GM12865 (cell line): Measurements from ENCODE around the gene PPEF1.
"Not testable (repeated sequence)": the region's sequence is repeated elsewhere in the genome, so short reads cannot be mapped to it uniquely, and the experiment has no call there.

Source experiments
- DNase-seq: peaks from one replicate; pipeline ENCODE4 v3.0.0; 2010; ENCODE audit warnings: low read depth
- H3K4me3 ChIP-seq: 2 replicates; pipeline ENCODE4 v1.5.1; 2011; ENCODE audit warnings: mild to moderate bottlenecking, low read depth, low read length, control low read depth
- TF ChIP-seq, protein P1 (sequence below): IDR thresholded peaks from 2 replicates; pipeline ENCODE4 v1.5.1; 2011; ENCODE audit warnings: low read length, control low read depth, low read depth, inconsistent platforms; ENCODE audit not compliant: insufficient read depth; ENCODE audit errors: missing control alignments

PPEF1 gene

DNA sequence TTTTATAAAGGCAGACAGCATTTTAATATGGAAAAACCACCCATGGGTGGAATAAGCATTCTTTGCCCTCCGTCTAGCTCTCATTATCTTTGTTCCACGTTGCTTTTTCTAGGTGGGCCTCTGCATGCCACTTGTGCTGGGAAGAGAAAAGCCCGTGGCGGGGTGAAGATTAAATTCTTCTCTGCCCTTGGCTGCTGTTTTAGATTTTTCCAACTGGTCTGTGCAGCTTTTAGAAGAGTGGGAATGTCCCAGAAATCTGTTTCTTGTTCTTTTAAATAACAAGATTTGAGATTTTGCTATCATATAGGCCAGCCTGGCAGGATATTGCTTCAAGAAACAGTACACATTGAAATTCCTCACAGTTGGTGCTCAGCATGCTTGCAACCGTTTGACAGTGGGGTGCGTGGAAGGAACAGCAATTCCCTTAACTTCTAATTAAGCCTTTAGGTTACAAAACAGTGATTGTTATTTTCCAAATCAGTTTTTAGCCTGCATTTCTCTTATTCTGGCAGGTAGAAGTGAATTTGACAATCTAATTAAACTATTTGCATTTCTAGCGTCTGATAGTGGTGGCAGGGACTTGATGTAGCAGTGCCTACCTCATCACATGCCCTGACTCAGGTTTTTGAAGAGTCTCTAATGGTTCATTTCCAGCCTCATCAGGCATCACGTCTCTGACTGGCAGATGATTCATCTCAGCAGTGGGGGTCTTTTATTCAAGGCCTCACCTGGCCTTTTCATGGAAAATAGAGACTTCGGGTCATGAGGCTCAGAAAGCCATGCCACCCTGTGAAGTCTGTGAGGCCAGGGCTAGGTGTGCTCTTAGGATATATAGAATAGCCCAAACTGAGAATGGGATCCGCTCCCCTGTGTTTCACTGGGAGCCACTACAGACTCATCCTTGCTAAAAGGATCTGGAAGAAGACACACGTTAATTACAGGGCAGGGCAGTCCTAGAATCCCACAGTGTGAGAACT lies 50.8 kb downstream of the PPEF1 start:
- TF ChIP-seq, protein P1, sequence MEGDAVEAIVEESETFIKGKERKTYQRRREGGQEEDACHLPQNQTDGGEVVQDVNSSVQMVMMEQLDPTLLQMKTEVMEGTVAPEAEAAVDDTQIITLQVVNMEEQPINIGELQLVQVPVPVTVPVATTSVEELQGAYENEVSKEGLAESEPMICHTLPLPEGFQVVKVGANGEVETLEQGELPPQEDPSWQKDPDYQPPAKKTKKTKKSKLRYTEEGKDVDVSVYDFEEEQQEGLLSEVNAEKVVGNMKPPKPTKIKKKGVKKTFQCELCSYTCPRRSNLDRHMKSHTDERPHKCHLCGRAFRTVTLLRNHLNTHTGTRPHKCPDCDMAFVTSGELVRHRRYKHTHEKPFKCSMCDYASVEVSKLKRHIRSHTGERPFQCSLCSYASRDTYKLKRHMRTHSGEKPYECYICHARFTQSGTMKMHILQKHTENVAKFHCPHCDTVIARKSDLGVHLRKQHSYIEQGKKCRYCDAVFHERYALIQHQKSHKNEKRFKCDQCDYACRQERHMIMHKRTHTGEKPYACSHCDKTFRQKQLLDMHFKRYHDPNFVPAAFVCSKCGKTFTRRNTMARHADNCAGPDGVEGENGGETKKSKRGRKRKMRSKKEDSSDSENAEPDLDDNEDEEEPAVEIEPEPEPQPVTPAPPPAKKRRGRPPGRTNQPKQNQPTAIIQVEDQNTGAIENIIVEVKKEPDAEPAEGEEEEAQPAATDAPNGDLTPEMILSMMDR, result no peak
- DNase-seq, result no peak
- H3K4me3 ChIP-seq, result no peak overlapping the region

DNA sequence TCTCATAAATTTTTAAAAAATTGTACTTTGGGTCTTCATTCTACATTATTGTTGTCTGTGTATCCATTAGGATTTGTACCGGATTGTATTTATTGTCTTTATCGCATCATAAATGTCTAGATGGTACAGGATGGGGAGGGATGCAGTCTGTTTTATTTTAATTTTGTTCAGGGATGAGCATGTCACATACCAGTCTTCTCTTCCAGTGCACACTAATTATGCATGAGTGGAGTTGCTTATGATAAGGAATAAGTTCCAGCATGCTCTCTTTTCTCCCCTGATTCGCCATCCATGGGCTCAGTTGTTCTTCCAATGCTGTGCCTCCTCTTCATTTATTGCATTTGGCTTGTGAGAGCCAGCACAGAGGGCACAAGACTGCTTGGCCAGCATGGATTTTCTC lies 54.3 kb downstream of the PPEF1 start:
- no peak for DNase-seq
- H3K4me3 ChIP-seq, result no peak overlapping the region
- TF ChIP-seq, protein P1, result no peak

DNA sequence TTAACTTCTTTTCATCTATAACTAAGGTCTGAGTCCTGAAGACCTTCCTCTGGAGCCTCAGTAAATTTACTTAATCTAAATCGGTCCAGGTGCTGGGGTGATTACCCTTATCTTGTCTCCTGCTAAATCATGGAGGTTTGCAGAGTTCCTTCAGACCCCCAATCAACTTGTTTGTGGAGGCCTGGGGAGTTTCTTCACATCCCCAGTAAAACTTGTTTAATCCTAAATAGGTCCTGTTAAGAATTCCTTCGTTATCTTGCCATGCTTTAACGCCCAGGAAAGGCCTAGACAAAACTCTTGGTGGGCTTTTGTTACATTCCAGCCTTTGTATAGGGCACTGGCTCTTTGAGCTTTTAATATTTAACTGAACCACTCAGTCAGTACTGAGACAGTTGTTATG lies 55.7 kb downstream of the PPEF1 start:
- not testable (repeated sequence) for H3K4me3 ChIP-seq, DNase-seq

DNA sequence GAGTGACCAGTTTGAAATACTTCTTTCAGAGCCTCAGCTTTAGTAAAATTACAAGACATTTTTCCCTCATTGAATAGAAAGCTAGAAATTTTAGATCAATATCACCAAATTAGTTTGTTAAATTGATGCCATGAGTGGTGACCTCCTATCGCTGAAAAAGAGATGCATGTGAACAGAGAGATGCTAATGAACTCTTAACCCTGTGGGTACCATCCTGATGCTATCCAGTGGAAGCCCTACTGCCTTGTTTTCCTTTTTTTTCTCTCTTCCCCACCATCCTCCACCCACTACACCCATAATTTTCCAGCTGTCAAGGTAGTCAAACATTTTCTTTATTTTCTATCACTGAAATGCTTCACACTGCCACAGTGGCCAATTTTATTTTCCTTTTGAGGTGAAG lies 61.9 kb downstream of the PPEF1 start:
- no peak overlapping the region for H3K4me3 ChIP-seq
- DNase-seq, result no peak
- TF ChIP-seq, protein P1, result no peak

DNA sequence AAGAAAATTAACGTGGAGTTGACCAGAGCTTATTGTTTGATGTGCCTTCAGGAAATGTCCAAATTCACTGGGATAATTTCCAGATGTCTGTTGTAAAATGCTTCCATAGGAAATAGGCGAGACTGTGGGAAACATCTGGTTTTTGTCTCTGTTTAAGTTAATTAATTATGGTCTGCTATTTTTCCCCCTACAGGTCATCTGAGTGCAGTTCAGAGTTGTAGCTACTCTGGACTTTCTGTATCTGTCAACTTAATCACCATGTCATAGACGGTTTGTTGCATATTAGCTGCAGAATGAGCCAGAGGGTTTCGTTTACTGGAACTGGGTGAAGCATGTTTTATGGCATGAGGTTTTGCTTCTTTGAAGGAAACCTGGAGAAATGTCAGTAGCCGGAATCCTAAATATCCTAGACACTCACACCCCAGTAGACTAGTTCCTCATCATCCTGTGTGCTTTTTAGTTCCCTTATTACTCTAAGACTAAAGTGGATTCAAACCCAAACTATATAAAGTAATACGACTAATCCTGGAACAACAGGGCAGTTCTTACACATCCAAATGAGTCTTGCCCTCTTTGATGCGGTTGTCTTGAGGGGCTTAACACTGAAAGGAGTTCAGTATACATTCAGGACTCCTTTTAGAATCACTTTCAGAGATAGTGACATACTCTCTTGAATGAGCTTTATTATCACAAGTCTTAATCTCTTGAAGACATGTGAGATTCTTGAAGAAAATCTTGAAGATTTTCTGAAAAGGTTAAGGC lies 62.5 kb downstream of the PPEF1 start:
- DNase-seq, result no peak

DNA sequence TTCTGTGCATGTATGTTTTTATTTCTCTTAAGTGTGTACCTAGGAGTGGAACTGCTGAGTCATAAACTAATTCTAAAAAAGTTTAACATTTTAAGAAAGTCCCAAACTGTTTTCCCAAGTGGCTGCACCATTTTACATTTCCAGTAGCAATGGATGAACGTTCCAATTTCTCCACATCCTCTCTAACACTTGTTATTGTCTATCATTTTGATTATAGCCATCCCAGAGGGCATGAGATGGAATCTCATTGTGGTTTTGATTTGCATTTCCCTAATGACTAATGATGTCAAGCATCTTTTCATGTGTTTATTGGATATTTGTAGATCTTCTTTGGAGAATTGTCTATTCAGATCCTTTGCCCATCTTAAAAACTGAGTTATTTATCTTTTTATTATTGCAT lies 82.5 kb downstream of the PPEF1 start:
- H3K4me3 ChIP-seq, result no peak overlapping the region
- TF ChIP-seq, protein P1, result no peak
- DNase-seq, result no peak

More for the DNA sequence above, 62.5 kb downstream of the PPEF1 start:
- TF ChIP-seq, protein P1, result peak; percentile 2
- H3K4me3 ChIP-seq, result no peak overlapping the region

DNA sequence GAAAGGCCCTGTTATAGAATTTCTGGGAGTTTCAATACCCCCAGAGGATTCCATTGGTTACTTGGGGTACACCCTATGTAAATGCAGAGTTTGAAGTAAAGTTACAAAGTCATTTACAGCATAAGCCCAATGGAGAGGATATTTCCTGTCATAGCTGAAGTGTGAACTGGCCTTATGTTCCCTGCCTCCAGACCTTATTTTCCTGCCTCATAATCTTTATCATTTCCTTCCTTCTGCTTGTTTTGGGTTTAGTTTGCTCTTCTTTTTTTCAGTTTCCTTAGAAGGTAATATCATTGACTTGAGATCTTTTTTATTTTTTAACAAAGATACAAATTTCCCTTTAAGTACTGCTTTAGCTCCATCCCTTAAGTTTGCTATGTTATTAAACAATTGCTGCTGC lies 85.4 kb downstream of the PPEF1 start:
- TF ChIP-seq, protein P1, result no peak
- DNase-seq, result no peak
- no peak overlapping the region for H3K4me3 ChIP-seq
